ENCODE data around the gene TRIM66. TPM values are rescaled to one million over a fixed set of nuclear protein-coding genes. Genes with fewer than 3 reads are reported as not detected.

TRIM66 gene
- total and polyA plus RNA-seq, 2 experiments from 2014 or later = 1.5 TPM

GRCh38 chr11:8713760-8714454 is 31.4 kb upstream of the TRIM66 start:
- Histone ChIP-seq H3F3A (ENCODE audit: insufficient read depth) (peaks cover 18% of the 10 kb centered on the region), H3K79me2 (ENCODE audit: insufficient read depth) (peaks cover 6% of the 10 kb centered on the region; the same call in 1 of the 2 replicates), H3K9me2 (ENCODE audit: insufficient read depth) (no peaks in the 10 kb centered on the region), H4K20me1 (ENCODE audit: insufficient read depth) (no peaks in the 10 kb centered on the region), H3K9ac (no peak overlapping the region), H3K27ac (no peak overlapping the region), H3K4me3 (no peak overlapping the region), H3K27me3 (replicated peaks; ENCODE audit: insufficient read depth) (no peaks in the 10 kb centered on the region), H3K36me3 (ENCODE audit: low read depth) (no peaks in the 10 kb centered on the region), H3K9me3 (ENCODE audit: low read depth) (no peaks in the 10 kb centered on the region), H3K4me2 (ENCODE audit: unreplicated experiment) (no peak overlapping the region), H3K4me1 (ENCODE audit: insufficient read depth) (peaks cover 23% of the 10 kb centered on the region), H2AFZ (no peak overlapping the region)
- 99% methylated on average over 8 of the region's 8 CpGs for WGBS, 2 experiments (ENCODE audit: low coverage in 1 of 2, low lambda C conversion rate in 2 of 2, missing lambda C conversion rate in 2 of 2)
- in situ Hi-C loops (cut with MboI) = no loop called here
- no peak for TF ChIP-seq EZH2 (IDR thresholded peaks at IDR 0.05; ENCODE audit: insufficient read depth, poor library complexity, severe bottlenecking)
- TF ChIP-seq EZH2phosphoT487 (IDR thresholded peaks at IDR 0.05; ENCODE audit: insufficient read depth, low read depth) = no peak
- no peak for DNase-seq

GRCh38 chr11:8712506-8712905 is 30.0 kb upstream of the TRIM66 start:
- H4K20me1 ChIP-seq (ENCODE audit: insufficient read depth) = no peaks in the 10 kb centered on the region
- no peak overlapping the region for H2AFZ ChIP-seq
- peaks cover 6% of the 10 kb centered on the region; the same call in 1 of the 2 replicates for H3K79me2 ChIP-seq (ENCODE audit: insufficient read depth)
- no peak overlapping the region for H3K9ac ChIP-seq
- no peaks in the 10 kb centered on the region for H3K36me3 ChIP-seq (ENCODE audit: low read depth)
- H3K4me3 ChIP-seq = no peak overlapping the region
- no peak for DNase-seq
- H3F3A ChIP-seq (ENCODE audit: insufficient read depth) = peaks cover 7% of the 10 kb centered on the region
- no peak overlapping the region for H3K4me2 ChIP-seq (ENCODE audit: unreplicated experiment)
- no peak overlapping the region for H3K27ac ChIP-seq
- H3K9me2 ChIP-seq (ENCODE audit: insufficient read depth) = no peaks in the 10 kb centered on the region
- WGBS, 2 experiments (ENCODE audit: low coverage in 1 of 2, low lambda C conversion rate in 2 of 2, missing lambda C conversion rate in 2 of 2) = 89 to 96% methylated on average over 7 to 12 of the region's 12 CpGs
- peaks cover 15% of the 10 kb centered on the region for H3K4me1 ChIP-seq (ENCODE audit: insufficient read depth)
- TF ChIP-seq EZH2phosphoT487 (IDR thresholded peaks at IDR 0.05; ENCODE audit: insufficient read depth, low read depth) (no peak), EZH2 (IDR thresholded peaks at IDR 0.05; ENCODE audit: insufficient read depth, poor library complexity, severe bottlenecking) (no peak)
- in situ Hi-C loops (cut with MboI) = no loop called here
- H3K27me3 ChIP-seq (replicated peaks; ENCODE audit: insufficient read depth) = no peaks in the 10 kb centered on the region
- H3K9me3 ChIP-seq (ENCODE audit: low read depth) = no peaks in the 10 kb centered on the region

- no peaks in the 10 kb centered on the region for H3K9me2 ChIP-seq (ENCODE audit: insufficient read depth)
- no peak for TF ChIP-seq EZH2phosphoT487 (IDR thresholded peaks at IDR 0.05; ENCODE audit: insufficient read depth, low read depth)
- TF ChIP-seq EZH2 (IDR thresholded peaks at IDR 0.05; ENCODE audit: insufficient read depth, poor library complexity, severe bottlenecking) = no peak
Measured at GRCh38 chr11:8711895-8712442, 29.5 kb upstream of the TRIM66 start.

GRCh38 chr11:8709777-8710176 is 27.3 kb upstream of the TRIM66 start:
- no peak overlapping the region for H3K27ac ChIP-seq
- no peaks in the 10 kb centered on the region for H3K9me2 ChIP-seq (ENCODE audit: insufficient read depth)
- no peaks in the 10 kb centered on the region for H3K36me3 ChIP-seq (ENCODE audit: low read depth)
- no peaks in the 10 kb centered on the region for H3F3A ChIP-seq (ENCODE audit: insufficient read depth)
- 94 to 98% methylated on average over 4 of the region's 4 CpGs for WGBS, 2 experiments (ENCODE audit: low coverage in 1 of 2, low lambda C conversion rate in 2 of 2, missing lambda C conversion rate in 2 of 2)
- H3K9me3 ChIP-seq (ENCODE audit: low read depth) = no peaks in the 10 kb centered on the region
- no peaks in the 10 kb centered on the region for H4K20me1 ChIP-seq (ENCODE audit: insufficient read depth)
- H3K4me3 ChIP-seq = no peak overlapping the region
- DNase-seq = no peak
- in situ Hi-C loops (cut with MboI) = no loop called here
- H3K9ac ChIP-seq = no peak overlapping the region
- H3K27me3 ChIP-seq (replicated peaks; ENCODE audit: insufficient read depth) = no peaks in the 10 kb centered on the region
- no peak overlapping the region for H2AFZ ChIP-seq
- no peak overlapping the region for H3K4me2 ChIP-seq (ENCODE audit: unreplicated experiment)
- H3K79me2 ChIP-seq (ENCODE audit: insufficient read depth) = no peaks in the 10 kb centered on the region
- no peak for TF ChIP-seq EZH2phosphoT487 (IDR thresholded peaks at IDR 0.05; ENCODE audit: insufficient read depth, low read depth)
- H3K4me1 ChIP-seq (ENCODE audit: insufficient read depth) = peaks cover 7% of the 10 kb centered on the region; the same call in 1 of the 2 replicates

More at GRCh38 chr11:8711895-8712442, 29.5 kb upstream of the TRIM66 start:
- Histone ChIP-seq H3K9ac (no peak overlapping the region), H3K9me3 (ENCODE audit: low read depth) (no peaks in the 10 kb centered on the region), H3K36me3 (ENCODE audit: low read depth) (no peaks in the 10 kb centered on the region), H3K4me2 (ENCODE audit: unreplicated experiment) (no peak overlapping the region), H3K4me3 (no peak overlapping the region), H3K27ac (no peak overlapping the region), H3F3A (ENCODE audit: insufficient read depth) (peaks cover 1% of the 10 kb centered on the region), H4K20me1 (ENCODE audit: insufficient read depth) (no peaks in the 10 kb centered on the region), H3K27me3 (replicated peaks; ENCODE audit: insufficient read depth) (no peaks in the 10 kb centered on the region), H3K4me1 (ENCODE audit: insufficient read depth) (peaks cover 9% of the 10 kb centered on the region), H3K79me2 (ENCODE audit: insufficient read depth) (peaks cover 6% of the 10 kb centered on the region; the same call in 1 of the 2 replicates), H2AFZ (no peak overlapping the region)
- WGBS, 2 experiments (ENCODE audit: low coverage in 1 of 2, low lambda C conversion rate in 2 of 2, missing lambda C conversion rate in 2 of 2) = 75 to 79% methylated on average over 5 of the region's 5 CpGs
- in situ Hi-C loops (cut with MboI) = no loop called here
- DNase-seq = no peak
